Endothelial cell of umbilical vein (primary cell): ENCODE measurements around the gene SIDT1.

Experiments used
- CTCF ChIP-seq, 2 donors: IDR thresholded peaks; 1 replicate in 1 of 2; 2 replicates in 1 of 2; pipeline ENCODE4 v1.5.1; 2011; ENCODE audit warnings: low read length in 2 of 2, mild to moderate bottlenecking in 2 of 2, moderate library complexity in 2 of 2, control low read depth in 1 of 2, inconsistent platforms in 1 of 2, low read depth in 1 of 2; ENCODE audit not compliant: insufficient read depth in 1 of 2; ENCODE audit errors: extremely low read depth in 1 of 2
- EZH2 ChIP-seq: IDR thresholded peaks from 2 replicates; pipeline ENCODE4 v1.6.1; 2012; ENCODE audit warnings: borderline replicate concordance, low read depth, mild to moderate bottlenecking, moderate library complexity, low read length, inconsistent platforms; ENCODE audit not compliant: severe bottlenecking
- FOS ChIP-seq: IDR thresholded peaks from 2 replicates; pipeline ENCODE4 v1.6.1; 2011; ENCODE audit warnings: mild to moderate bottlenecking, low read length, moderate library complexity, borderline replicate concordance; ENCODE audit not compliant: insufficient read depth
- GATA2 ChIP-seq: IDR thresholded peaks from 2 replicates; pipeline ENCODE4 v1.7.0; 2011; ENCODE audit warnings: low read depth, mild to moderate bottlenecking, moderate library complexity, mixed read lengths, low read length; ENCODE audit not compliant: insufficient read length, insufficient read depth
- JUN ChIP-seq: IDR thresholded peaks from 2 replicates; pipeline ENCODE4 v1.6.1; 2011; ENCODE audit warnings: borderline replicate concordance, low read depth; ENCODE audit not compliant: insufficient read length, insufficient read depth
- MYC ChIP-seq: IDR thresholded peaks from one replicate; pipeline ENCODE4 v1.6.1; 2011; ENCODE audit warnings: mild to moderate bottlenecking, low read depth, low read length
- POLR2A ChIP-seq: IDR thresholded peaks from 2 replicates; pipeline ENCODE4 v1.6.1; 2012; ENCODE audit warnings: low read depth, mild to moderate bottlenecking, control low read depth, low read length
- POLR2AphosphoS5 ChIP-seq: IDR thresholded peaks from 2 replicates; pipeline ENCODE4 v1.6.1; 2012; ENCODE audit warnings: low read depth, mild to moderate bottlenecking, control low read depth, low read length, moderate library complexity; ENCODE audit not compliant: insufficient read depth
- TF ChIP-seq, protein P1 (sequence below): IDR thresholded peaks from 2 replicates; pipeline ENCODE4 v1.6.1; 2011; ENCODE audit not compliant: insufficient read depth, insufficient read length

DNA sequence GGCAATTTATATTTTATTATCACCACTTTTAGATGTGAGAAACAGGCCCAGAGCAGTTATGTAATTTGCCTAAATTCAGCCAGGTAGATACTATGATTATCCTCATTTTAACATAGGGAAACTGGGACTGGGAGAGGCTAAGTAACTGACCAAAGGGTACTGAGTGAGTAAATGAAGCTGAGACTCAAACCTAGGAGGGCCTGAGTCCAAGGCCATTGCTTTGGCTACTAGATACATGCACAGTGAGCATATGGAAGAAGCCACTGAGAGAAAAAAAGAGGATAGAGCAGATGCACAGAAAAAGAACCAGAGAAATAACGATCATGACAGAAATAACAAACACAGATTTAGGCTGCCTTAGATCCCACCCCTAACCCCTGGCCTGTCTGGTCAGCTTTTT, 130.5 kb downstream of the SIDT1 start:
- TF ChIP-seq CTCF (IDR thresholded peaks at IDR 0.05; ENCODE audit: extremely low read depth in 1 of 2, insufficient read depth in 1 of 2, low read depth in 1 of 2, low read length in 2 of 2), result no peak
- no peak for TF ChIP-seq POLR2AphosphoS5
- TF ChIP-seq, protein P1, sequence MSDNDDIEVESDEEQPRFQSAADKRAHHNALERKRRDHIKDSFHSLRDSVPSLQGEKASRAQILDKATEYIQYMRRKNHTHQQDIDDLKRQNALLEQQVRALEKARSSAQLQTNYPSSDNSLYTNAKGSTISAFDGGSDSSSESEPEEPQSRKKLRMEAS, result no peak
- no peak for TF ChIP-seq POLR2A
- no peak for TF ChIP-seq EZH2
- no peak for TF ChIP-seq FOS
- no peak for TF ChIP-seq MYC
- no peak for TF ChIP-seq JUN
- no peak for TF ChIP-seq GATA2
